Gastrocnemius medialis (tissue), 4 donors: ENCODE data around the gene ARRDC4.

Source experiments
- CTCF ChIP-seq, 5 experiments: fragments of 450-650 bp in 3 of 5; fragments of 200-600 bp in 2 of 5; sonication (generic) in 2 of 5; IDR thresholded peaks in 4 of 5; conservative IDR thresholded peaks in 1 of 5; 1 replicate in 4 of 5; 2 replicates in 1 of 5; pipeline ENCODE4 v1.5.1; 2016 to 2019; ENCODE audit warnings: antibody characterized with exemption in 5 of 5, mild to moderate bottlenecking in 3 of 5, moderate library complexity in 3 of 5
- POLR2A ChIP-seq, 2 donors: fragments of 450-650 bp; IDR thresholded peaks; one replicate each; pipeline ENCODE4 v1.6.1; 2017; ENCODE audit warnings: antibody characterized with exemption in 2 of 2, mild to moderate bottlenecking in 2 of 2, moderate library complexity in 2 of 2

- no peak for TF ChIP-seq CTCF (IDR thresholded peaks at IDR 0.05 in 4 of 5, conservative IDR thresholded peaks at IDR 0.05 in 1 of 5)
- no peak for TF ChIP-seq POLR2A (IDR thresholded peaks at IDR 0.05)
Measured at GRCh38 chr15:97929456-97930229, 30.9 kb upstream of the ARRDC4 start.
